Cardiac fibroblast (primary cell): ENCODE results near the gene TRIL.

Experiments used
- DNase-seq, 2 donors: peaks; one replicate each; pipeline versions ENCODE4 v3.0.0 to v3.0.0-alpha.2; 2010; ENCODE audit warnings: low read depth in 2 of 2
- H3K4me3 ChIP-seq, 2 donors: replicated peaks in 1 of 2; 1 replicate in 1 of 2; 2 replicates in 1 of 2; pipeline ENCODE4 v1.5.1; 2011; ENCODE audit warnings: low read depth in 2 of 2, low read length in 2 of 2, mild to moderate bottlenecking in 2 of 2, moderate library complexity in 1 of 2
- TF ChIP-seq, protein P1 (sequence below): IDR thresholded peaks from one replicate; pipeline ENCODE4 v1.5.1; 2011; ENCODE audit warnings: low read depth, mild to moderate bottlenecking, low read length, inconsistent platforms

Gene TRIL

DNA sequence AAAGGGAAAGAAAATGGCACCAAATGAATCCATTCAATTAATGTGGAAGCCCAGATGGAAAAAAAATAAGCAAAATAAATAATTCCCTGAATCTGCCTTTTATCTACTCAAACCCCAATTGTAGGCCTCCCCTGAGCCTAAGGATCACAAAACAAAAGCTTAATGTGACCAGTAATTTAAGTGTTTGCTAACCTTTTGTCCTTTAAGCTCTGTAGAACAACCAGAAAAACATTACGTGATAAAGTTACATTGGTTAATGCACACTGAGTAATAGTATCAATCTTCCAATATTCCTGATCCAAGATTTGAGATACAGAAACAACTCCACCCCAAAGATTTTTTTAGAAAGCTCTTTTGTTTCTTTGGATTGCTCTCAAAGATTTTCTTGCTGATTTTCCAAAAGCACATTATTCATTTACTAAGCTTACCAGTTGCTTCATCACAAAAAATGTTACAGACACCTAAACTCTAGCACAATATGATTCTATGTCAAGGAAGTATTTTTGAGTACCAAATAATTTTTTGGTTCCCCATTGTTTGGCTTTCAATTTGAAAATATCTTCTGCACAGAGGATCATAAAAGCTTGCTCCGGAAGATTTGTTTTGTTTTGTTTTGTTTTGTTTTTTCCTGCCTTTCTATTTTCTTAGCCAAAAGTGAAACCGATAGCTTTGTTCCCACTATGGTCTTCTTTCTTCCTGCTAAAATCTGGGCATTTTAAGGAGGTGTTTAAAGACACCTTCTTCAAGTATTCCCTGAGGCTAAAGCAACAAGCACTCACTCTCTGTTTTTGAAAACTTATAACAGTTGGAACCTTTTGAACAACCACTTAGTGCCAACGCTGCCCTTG is 54.2 kb downstream of the TRIL start:
- H3K4me3 ChIP-seq: peak overlapping the region; percentile 6 to 48

More for the DNA sequence above, 54.2 kb downstream of the TRIL start:
- no peak for DNase-seq
- TF ChIP-seq, protein P1, sequence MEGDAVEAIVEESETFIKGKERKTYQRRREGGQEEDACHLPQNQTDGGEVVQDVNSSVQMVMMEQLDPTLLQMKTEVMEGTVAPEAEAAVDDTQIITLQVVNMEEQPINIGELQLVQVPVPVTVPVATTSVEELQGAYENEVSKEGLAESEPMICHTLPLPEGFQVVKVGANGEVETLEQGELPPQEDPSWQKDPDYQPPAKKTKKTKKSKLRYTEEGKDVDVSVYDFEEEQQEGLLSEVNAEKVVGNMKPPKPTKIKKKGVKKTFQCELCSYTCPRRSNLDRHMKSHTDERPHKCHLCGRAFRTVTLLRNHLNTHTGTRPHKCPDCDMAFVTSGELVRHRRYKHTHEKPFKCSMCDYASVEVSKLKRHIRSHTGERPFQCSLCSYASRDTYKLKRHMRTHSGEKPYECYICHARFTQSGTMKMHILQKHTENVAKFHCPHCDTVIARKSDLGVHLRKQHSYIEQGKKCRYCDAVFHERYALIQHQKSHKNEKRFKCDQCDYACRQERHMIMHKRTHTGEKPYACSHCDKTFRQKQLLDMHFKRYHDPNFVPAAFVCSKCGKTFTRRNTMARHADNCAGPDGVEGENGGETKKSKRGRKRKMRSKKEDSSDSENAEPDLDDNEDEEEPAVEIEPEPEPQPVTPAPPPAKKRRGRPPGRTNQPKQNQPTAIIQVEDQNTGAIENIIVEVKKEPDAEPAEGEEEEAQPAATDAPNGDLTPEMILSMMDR: no peak
